ENCODE data around the gene TOMT.

DNA sequence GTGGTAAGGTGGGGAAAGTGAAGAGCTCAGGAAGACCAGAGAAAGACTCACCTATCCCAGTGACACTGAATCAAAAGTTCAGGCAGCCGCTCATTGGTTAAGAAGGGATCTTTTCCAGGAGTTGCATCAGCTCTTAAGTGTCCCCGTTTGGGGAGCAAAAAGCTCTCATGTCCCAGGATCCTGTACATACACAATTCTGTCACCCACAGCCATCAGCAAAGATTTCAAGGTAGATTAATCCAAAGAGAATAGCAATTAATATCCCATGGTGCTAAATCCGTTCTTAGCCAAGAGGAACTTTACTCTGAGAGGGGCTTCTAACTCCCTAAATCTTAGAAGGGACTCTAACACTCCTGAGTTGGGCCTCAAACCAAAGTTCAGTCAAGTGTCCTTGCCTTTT lies 49.1 kb downstream of the TOMT start:
- TF ChIP-seq, protein P1, sequence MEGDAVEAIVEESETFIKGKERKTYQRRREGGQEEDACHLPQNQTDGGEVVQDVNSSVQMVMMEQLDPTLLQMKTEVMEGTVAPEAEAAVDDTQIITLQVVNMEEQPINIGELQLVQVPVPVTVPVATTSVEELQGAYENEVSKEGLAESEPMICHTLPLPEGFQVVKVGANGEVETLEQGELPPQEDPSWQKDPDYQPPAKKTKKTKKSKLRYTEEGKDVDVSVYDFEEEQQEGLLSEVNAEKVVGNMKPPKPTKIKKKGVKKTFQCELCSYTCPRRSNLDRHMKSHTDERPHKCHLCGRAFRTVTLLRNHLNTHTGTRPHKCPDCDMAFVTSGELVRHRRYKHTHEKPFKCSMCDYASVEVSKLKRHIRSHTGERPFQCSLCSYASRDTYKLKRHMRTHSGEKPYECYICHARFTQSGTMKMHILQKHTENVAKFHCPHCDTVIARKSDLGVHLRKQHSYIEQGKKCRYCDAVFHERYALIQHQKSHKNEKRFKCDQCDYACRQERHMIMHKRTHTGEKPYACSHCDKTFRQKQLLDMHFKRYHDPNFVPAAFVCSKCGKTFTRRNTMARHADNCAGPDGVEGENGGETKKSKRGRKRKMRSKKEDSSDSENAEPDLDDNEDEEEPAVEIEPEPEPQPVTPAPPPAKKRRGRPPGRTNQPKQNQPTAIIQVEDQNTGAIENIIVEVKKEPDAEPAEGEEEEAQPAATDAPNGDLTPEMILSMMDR (IDR thresholded peaks at IDR 0.05; ENCODE audit: low read depth, low read length) = no peak
- TF ChIP-seq EZH2phosphoT487 (IDR thresholded peaks at IDR 0.05; ENCODE audit: low read depth) = no peak

Data from OCI-LY3 (cell line).